ENCODE results near the gene TMPRSS3. TPM values are rescaled to one million over a fixed set of nuclear protein-coding genes. Genes with fewer than 3 reads are reported as not detected.

Gene TMPRSS3
- total RNA-seq, 1 donor from 2014 or later: not detected

GRCh38 chr21:42384989-42385388 lies 10.9 kb downstream of the TMPRSS3 start:
- Histone ChIP-seq H3K27me3 (ENCODE audit: control insufficient read depth in 3 of 3, insufficient read depth in 3 of 3, low read length in 3 of 3) (peaks cover 9 to 43% (median 33%) of the 10 kb centered on the region in 3 donors), H3K36me3 (ENCODE audit: control insufficient read depth in 3 of 3, insufficient read depth in 3 of 3, low read length in 3 of 3) (no peaks in the 10 kb centered on the region), H3K4me3 (ENCODE audit: low read length in 3 of 3) (no peak overlapping the region), H3K27ac (ENCODE audit: low read depth, low read length) (no peak overlapping the region), H3K9me3 (ENCODE audit: control insufficient read depth in 3 of 3, low read length in 3 of 3) (peaks cover 0 to 7% (median 5%) of the 10 kb centered on the region in 3 donors), H3K4me1 (ENCODE audit: control insufficient read depth in 3 of 3, insufficient read depth in 3 of 3, low read length in 3 of 3) (no peaks in the 10 kb centered on the region), H3K9ac (ENCODE audit: low read depth in 1 of 3, low read length in 3 of 3) (no peak overlapping the region)

- Histone ChIP-seq H3K27ac (ENCODE audit: low read depth, low read length) (no peak overlapping the region), H3K9ac (ENCODE audit: low read depth in 1 of 3, low read length in 3 of 3) (no peak overlapping the region), H3K4me1 (ENCODE audit: control insufficient read depth in 3 of 3, insufficient read depth in 3 of 3, low read length in 3 of 3) (no peaks in the 10 kb centered on the region), H3K4me3 (ENCODE audit: low read length in 3 of 3) (no peak overlapping the region), H3K36me3 (ENCODE audit: control insufficient read depth in 3 of 3, insufficient read depth in 3 of 3, low read length in 3 of 3) (no peaks in the 10 kb centered on the region), H3K27me3 (ENCODE audit: control insufficient read depth in 3 of 3, insufficient read depth in 3 of 3, low read length in 3 of 3) (peaks cover 9 to 40% (median 33%) of the 10 kb centered on the region in 3 donors), H3K9me3 (ENCODE audit: control insufficient read depth in 3 of 3, low read length in 3 of 3) (peaks cover 0 to 7% (median 5%) of the 10 kb centered on the region in 3 donors)
Observed at GRCh38 chr21:42384156-42384945, 11.5 kb downstream of the TMPRSS3 start.

GRCh38 chr21:42383331-42383730 lies 12.5 kb downstream of the TMPRSS3 start:
- no peak overlapping the region for H3K9ac ChIP-seq (ENCODE audit: low read depth in 1 of 3, low read length in 3 of 3)
- H3K4me1 ChIP-seq (ENCODE audit: control insufficient read depth in 3 of 3, insufficient read depth in 3 of 3, low read length in 3 of 3): no peaks in the 10 kb centered on the region
- H3K36me3 ChIP-seq (ENCODE audit: control insufficient read depth in 3 of 3, insufficient read depth in 3 of 3, low read length in 3 of 3): no peaks in the 10 kb centered on the region
- no peak overlapping the region for H3K4me3 ChIP-seq (ENCODE audit: low read length in 3 of 3)
- H3K27me3 ChIP-seq (ENCODE audit: control insufficient read depth in 3 of 3, insufficient read depth in 3 of 3, low read length in 3 of 3): peaks cover 3 to 32% (median 27%) of the 10 kb centered on the region in 3 donors
- H3K27ac ChIP-seq (ENCODE audit: low read depth, low read length): no peak overlapping the region
- H3K9me3 ChIP-seq (ENCODE audit: control insufficient read depth in 3 of 3, low read length in 3 of 3): peaks cover 0 to 7% (median 5%) of the 10 kb centered on the region in 3 donors

GRCh38 chr21:42382915-42383314 lies 12.9 kb downstream of the TMPRSS3 start:
- no peaks in the 10 kb centered on the region for H3K4me1 ChIP-seq (ENCODE audit: control insufficient read depth in 3 of 3, insufficient read depth in 3 of 3, low read length in 3 of 3)
- H3K27me3 ChIP-seq (ENCODE audit: control insufficient read depth in 3 of 3, insufficient read depth in 3 of 3, low read length in 3 of 3): peaks cover 0 to 33% (median 23%) of the 10 kb centered on the region in 3 donors
- H3K4me3 ChIP-seq (ENCODE audit: low read length in 3 of 3): no peak overlapping the region
- no peak overlapping the region for H3K9ac ChIP-seq (ENCODE audit: low read depth in 1 of 3, low read length in 3 of 3)
- no peaks in the 10 kb centered on the region for H3K36me3 ChIP-seq (ENCODE audit: control insufficient read depth in 3 of 3, insufficient read depth in 3 of 3, low read length in 3 of 3)
- peaks cover 0 to 7% (median 5%) of the 10 kb centered on the region in 3 donors for H3K9me3 ChIP-seq (ENCODE audit: control insufficient read depth in 3 of 3, low read length in 3 of 3)
- H3K27ac ChIP-seq (ENCODE audit: low read depth, low read length): no peak overlapping the region

GRCh38 chr21:42381347-42381984 lies 14.4 kb downstream of the TMPRSS3 start:
- no peak overlapping the region for H3K9ac ChIP-seq (ENCODE audit: low read depth in 1 of 3, low read length in 3 of 3)
- H3K4me1 ChIP-seq (ENCODE audit: control insufficient read depth in 3 of 3, insufficient read depth in 3 of 3, low read length in 3 of 3): no peaks in the 10 kb centered on the region
- peaks cover 4 to 38% (median 30%) of the 10 kb centered on the region in 3 donors for H3K27me3 ChIP-seq (ENCODE audit: control insufficient read depth in 3 of 3, insufficient read depth in 3 of 3, low read length in 3 of 3)
- H3K36me3 ChIP-seq (ENCODE audit: control insufficient read depth in 3 of 3, insufficient read depth in 3 of 3, low read length in 3 of 3): no peaks in the 10 kb centered on the region
- H3K4me3 ChIP-seq (ENCODE audit: low read length in 3 of 3): no peak overlapping the region
- H3K27ac ChIP-seq (ENCODE audit: low read depth, low read length): no peak overlapping the region
- H3K9me3 ChIP-seq (ENCODE audit: control insufficient read depth in 3 of 3, low read length in 3 of 3): peaks cover 0 to 7% (median 5%) of the 10 kb centered on the region in 3 donors

GRCh38 chr21:42379426-42380215 lies 16.2 kb downstream of the TMPRSS3 start:
- no peaks in the 10 kb centered on the region for H3K36me3 ChIP-seq (ENCODE audit: control insufficient read depth in 3 of 3, insufficient read depth in 3 of 3, low read length in 3 of 3)
- no peak overlapping the region for H3K27ac ChIP-seq (ENCODE audit: low read depth, low read length)
- H3K4me1 ChIP-seq (ENCODE audit: control insufficient read depth in 3 of 3, insufficient read depth in 3 of 3, low read length in 3 of 3): no peaks in the 10 kb centered on the region
- H3K27me3 ChIP-seq (ENCODE audit: control insufficient read depth in 3 of 3, insufficient read depth in 3 of 3, low read length in 3 of 3): peaks cover 13 to 39% (median 37%) of the 10 kb centered on the region in 3 donors
- no peak overlapping the region for H3K4me3 ChIP-seq (ENCODE audit: low read length in 3 of 3)
- H3K9ac ChIP-seq (ENCODE audit: low read depth in 1 of 3, low read length in 3 of 3): no peak overlapping the region
- H3K9me3 ChIP-seq (ENCODE audit: control insufficient read depth in 3 of 3, low read length in 3 of 3): peaks cover 0 to 7% (median 5%) of the 10 kb centered on the region in 3 donors

- H3K36me3 ChIP-seq (ENCODE audit: control insufficient read depth in 3 of 3, insufficient read depth in 3 of 3, low read length in 3 of 3): no peaks in the 10 kb centered on the region
Observed at GRCh38 chr21:42378418-42378817, 17.4 kb downstream of the TMPRSS3 start.

GRCh38 chr21:42377951-42378340 lies 17.9 kb downstream of the TMPRSS3 start:
- Histone ChIP-seq H3K4me3 (ENCODE audit: low read length in 3 of 3) (no peak overlapping the region), H3K27ac (ENCODE audit: low read depth, low read length) (no peak overlapping the region), H3K27me3 (ENCODE audit: control insufficient read depth in 3 of 3, insufficient read depth in 3 of 3, low read length in 3 of 3) (peaks cover 13 to 46% (median 45%) of the 10 kb centered on the region in 3 donors), H3K36me3 (ENCODE audit: control insufficient read depth in 3 of 3, insufficient read depth in 3 of 3, low read length in 3 of 3) (no peaks in the 10 kb centered on the region), H3K4me1 (ENCODE audit: control insufficient read depth in 3 of 3, insufficient read depth in 3 of 3, low read length in 3 of 3) (no peaks in the 10 kb centered on the region), H3K9ac (ENCODE audit: low read depth in 1 of 3, low read length in 3 of 3) (no peak overlapping the region), H3K9me3 (ENCODE audit: control insufficient read depth in 3 of 3, low read length in 3 of 3) (peaks cover 0 to 7% (median 5%) of the 10 kb centered on the region in 3 donors)

More at GRCh38 chr21:42378418-42378817, 17.4 kb downstream of the TMPRSS3 start:
- H3K9ac ChIP-seq (ENCODE audit: low read depth in 1 of 3, low read length in 3 of 3): no peak overlapping the region
- H3K4me3 ChIP-seq (ENCODE audit: low read length in 3 of 3): no peak overlapping the region
- peaks cover 13 to 45% (median 43%) of the 10 kb centered on the region in 3 donors for H3K27me3 ChIP-seq (ENCODE audit: control insufficient read depth in 3 of 3, insufficient read depth in 3 of 3, low read length in 3 of 3)
- H3K27ac ChIP-seq (ENCODE audit: low read depth, low read length): no peak overlapping the region
- no peaks in the 10 kb centered on the region for H3K4me1 ChIP-seq (ENCODE audit: control insufficient read depth in 3 of 3, insufficient read depth in 3 of 3, low read length in 3 of 3)
- H3K9me3 ChIP-seq (ENCODE audit: control insufficient read depth in 3 of 3, low read length in 3 of 3): peaks cover 0 to 7% (median 5%) of the 10 kb centered on the region in 3 donors

GRCh38 chr21:42377211-42377950 lies 18.5 kb downstream of the TMPRSS3 start:
- peaks cover 13 to 42% (median 41%) of the 10 kb centered on the region in 3 donors for H3K27me3 ChIP-seq (ENCODE audit: control insufficient read depth in 3 of 3, insufficient read depth in 3 of 3, low read length in 3 of 3)

More at GRCh38 chr21:42377211-42377950, 18.5 kb downstream of the TMPRSS3 start:
- no peak overlapping the region for H3K27ac ChIP-seq (ENCODE audit: low read depth, low read length)
- no peak overlapping the region for H3K9ac ChIP-seq (ENCODE audit: low read depth in 1 of 3, low read length in 3 of 3)
- H3K4me3 ChIP-seq (ENCODE audit: low read length in 3 of 3): no peak overlapping the region
- peaks cover 0 to 7% (median 5%) of the 10 kb centered on the region in 3 donors for H3K9me3 ChIP-seq (ENCODE audit: control insufficient read depth in 3 of 3, low read length in 3 of 3)
- no peaks in the 10 kb centered on the region for H3K4me1 ChIP-seq (ENCODE audit: control insufficient read depth in 3 of 3, insufficient read depth in 3 of 3, low read length in 3 of 3)
- no peaks in the 10 kb centered on the region for H3K36me3 ChIP-seq (ENCODE audit: control insufficient read depth in 3 of 3, insufficient read depth in 3 of 3, low read length in 3 of 3)

Data from skeletal muscle tissue (tissue), 4 donors.